HT-29 (cell line): ENCODE measurements around the gene SYT7. TPM values are rescaled to one million over a fixed set of nuclear protein-coding genes. Genes with fewer than 3 reads are reported as not detected.

ENCODE experiments used
- DNase-seq: peaks from one replicate; pipeline ENCODE4 v3.0.0-alpha.2; 2015; ENCODE audit warnings: low spot score
- total RNA-seq: library from RNA; depleted of rRNA; stranded (reverse); fragments of >200 nt; shearing (Covaris generic); gene quantifications from 2 replicates; pipeline ENCODE4 v1.2.3, GENCODE V29; 2014

Gene SYT7
- total RNA-seq, 1 experiment from 2014 or later: 13.2 TPM

DNA sequence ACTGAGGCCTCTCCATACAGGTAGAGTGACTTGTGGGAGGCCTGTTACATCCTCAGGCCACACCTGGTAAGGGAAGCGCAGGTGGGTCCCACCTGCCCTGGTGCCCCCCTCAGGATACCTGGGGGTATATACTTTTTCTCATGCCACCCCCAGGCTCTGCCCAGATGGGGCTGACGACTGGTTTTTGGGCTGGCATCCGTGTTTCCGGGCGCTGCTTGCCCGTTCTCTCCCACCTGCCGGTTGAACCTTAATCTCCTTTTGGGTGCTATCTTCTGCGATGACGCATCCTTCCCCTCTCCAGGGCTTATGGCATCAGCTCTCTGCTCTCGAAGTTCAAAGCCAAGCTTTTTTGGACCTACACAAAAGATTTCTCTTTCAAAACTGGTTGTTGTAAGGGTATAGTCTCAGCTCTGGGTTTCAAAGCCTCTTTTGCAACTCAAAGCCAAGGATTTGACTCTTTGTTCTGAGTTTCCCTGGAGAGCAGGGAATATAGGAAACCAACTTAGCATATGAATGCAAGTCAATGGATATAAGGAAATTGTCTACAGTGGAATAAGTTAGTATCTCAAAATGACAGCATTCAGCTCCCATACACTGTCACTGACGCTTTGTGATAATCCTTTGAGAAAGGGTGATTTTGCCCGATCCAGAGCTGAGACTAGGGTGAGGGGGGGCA lies 80.9 kb downstream of the SYT7 start:
- no peak for DNase-seq

- no peak for DNase-seq
Observed at GRCh38 chr11:61498767-61499341, 82.0 kb downstream of the SYT7 start.

- no peak for DNase-seq
Observed at GRCh38 chr11:61497876-61498275, 83.0 kb downstream of the SYT7 start.

DNA sequence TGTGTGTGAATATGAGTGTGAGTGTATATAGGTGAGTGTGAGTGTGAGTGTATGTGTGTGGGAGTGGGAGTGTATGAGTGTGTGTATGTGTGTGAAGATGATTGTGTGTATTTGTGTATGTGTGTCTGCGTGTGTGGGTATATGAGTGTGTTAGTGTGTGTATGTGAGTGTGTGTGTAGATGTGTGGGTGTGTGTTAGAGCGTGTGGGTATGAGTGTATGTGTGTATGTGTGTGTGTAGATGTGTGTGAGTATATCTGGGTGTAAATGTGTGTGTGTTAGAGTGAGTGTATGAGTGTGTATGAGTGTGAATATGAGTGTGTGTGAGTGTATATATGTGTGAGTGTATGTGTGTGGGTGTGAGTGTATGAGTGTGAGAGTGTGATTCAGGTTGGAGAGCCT lies 83.4 kb downstream of the SYT7 start:
- DNase-seq: no peak

- no peak for DNase-seq
Observed at GRCh38 chr11:61496602-61497400, 84.1 kb downstream of the SYT7 start.

- DNase-seq: no peak
Observed at GRCh38 chr11:61495801-61496601, 84.9 kb downstream of the SYT7 start.

DNA sequence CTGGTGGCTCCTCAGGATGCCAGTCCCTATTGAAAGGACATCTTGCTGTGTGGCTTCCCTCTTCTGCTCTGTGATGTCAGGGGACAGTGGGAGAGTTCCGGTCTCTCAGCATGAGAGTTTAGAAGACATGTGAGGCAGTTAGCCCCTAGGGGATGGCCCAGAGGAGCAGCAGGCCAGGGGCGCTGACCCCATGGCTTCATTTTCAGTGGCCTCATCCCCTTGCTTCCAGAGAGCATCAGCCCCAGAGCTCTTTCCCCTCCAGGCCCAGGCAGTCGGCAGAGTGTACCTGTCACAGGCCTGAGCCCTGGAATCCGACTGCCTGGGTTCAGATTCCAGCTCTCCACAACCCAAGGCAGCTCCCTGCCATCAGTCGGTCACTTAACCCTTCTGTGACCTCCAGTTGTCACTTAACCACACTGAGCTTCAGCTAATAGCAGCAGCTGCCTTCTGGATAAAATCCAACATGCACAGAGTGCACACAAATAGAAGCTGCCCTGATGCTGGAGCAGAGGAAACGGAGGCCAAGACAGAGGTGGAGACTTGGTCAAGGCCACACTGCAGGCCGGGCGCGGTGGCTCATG lies 86.4 kb downstream of the SYT7 start:
- peak; percentile 44 for DNase-seq

GRCh38 chr11:61491736-61492395 lies 89.0 kb downstream of the SYT7 start:
- no peak for DNase-seq

- DNase-seq: peak; percentile 86
Observed at GRCh38 chr11:61489833-61490721, 90.8 kb downstream of the SYT7 start.

GRCh38 chr11:61488651-61489291 lies 92.1 kb downstream of the SYT7 start:
- peak; percentile 94 for DNase-seq

GRCh38 chr11:61487342-61488025 lies 93.4 kb downstream of the SYT7 start:
- DNase-seq: no peak

DNA sequence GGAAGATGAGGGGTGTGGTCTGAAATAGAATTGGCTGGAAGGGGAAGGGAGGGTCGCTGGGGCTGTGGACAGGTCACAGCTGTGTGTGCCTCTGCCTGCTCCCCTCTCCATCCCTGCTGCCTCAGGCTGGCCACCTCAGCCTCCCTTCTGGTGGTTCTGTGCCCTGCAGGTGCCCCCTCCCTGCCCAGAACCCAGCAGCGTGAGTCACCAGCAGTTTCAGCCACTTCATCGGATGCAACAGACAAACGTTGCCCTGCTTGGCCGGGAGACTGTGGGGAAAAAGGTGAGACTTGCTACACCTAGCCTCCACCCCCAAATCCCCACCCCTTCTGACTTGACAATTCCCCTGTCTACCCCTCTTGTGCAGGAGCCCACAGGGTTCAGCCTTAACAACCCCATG lies 94.1 kb downstream of the SYT7 start:
- peak; percentile 72 for DNase-seq

DNA sequence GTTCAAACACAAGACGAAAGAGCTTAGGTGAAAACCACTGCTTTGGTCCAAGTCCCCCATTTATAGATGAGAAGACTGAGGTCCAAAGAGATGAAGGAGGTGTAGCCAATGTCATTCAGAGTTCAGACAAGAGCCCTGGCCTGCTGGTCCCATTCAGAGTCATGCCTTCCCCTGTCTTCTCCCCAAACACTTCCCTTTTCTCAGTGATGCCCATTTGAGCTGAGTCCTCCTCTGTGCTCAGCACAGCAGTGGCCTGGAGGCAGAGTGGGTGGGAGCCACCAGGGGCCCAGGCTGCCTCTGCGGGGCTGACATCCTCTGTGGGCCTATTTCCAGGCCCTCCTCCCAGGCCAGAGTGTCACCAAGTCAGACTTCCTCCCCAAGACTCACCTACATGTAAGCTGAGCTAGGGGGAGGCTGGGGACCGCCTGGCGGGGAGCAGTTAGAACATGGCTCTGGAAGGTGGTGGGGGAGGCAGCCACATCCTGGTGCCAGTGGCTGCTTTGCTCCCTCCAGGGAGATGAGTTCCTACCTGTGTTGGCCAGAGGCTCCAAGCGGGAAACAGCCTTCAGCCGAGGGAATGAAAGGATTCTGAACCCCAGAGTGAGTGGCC lies 94.8 kb downstream of the SYT7 start:
- DNase-seq: no peak

GRCh38 chr11:61485080-61485479 lies 95.8 kb downstream of the SYT7 start:
- DNase-seq: no peak

- no peak for DNase-seq
Observed at GRCh38 chr11:61484541-61484940, 96.3 kb downstream of the SYT7 start.

- no peak for DNase-seq
Observed at GRCh38 chr11:61482513-61482912, 98.4 kb downstream of the SYT7 start.

DNA sequence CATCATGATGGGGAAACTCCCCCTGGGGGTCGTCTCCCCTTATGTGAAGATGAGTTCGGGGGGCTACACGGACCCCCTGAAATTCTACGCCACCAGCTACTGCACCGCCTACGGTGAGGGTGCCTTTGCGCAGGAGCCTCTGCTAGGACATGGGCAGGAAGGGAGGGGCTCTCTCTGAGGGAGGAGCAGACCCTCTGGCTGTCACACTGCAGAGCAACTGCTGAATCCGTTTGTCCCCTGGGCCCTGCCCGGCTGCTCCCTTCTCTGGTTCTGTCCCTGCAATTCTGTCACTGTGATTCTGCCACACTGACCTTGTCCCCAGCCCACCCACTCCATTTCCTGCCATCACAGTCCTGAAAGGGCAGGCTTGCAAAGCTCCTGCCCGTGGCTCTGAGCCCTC lies 99.1 kb downstream of the SYT7 start:
- DNase-seq: no peak

DNA sequence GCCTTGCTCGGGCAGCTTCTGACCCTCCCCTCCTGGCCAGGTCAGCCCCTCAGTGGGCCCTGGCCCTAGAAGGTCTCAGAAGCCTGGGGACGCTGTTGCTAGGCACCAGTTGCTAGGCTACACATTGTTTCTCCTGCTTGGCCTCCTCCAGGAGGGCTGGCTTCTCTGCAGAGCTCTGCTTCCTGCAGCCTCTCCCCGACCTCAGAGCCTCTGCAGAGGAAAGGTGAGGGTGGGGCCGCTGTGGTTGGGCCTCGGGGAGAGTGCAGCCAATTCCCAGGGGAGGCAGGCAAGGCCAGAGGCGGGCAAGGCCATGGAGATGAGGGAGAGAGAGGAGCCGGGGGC lies 99.9 kb downstream of the SYT7 start:
- peak; percentile 98 for DNase-seq
